ENCODE data around the gene RSBN1. TPM values are rescaled to one million over a fixed set of nuclear protein-coding genes. Genes with fewer than 3 reads are reported as not detected.

RSBN1 gene
- total and polyA plus RNA-seq, 9 of the 15 experiments (the other 6 are each of a cell fraction or from before 2014, with no cell fraction given), result 4.5 to 24.3 (median 13.0) TPM

DNA sequence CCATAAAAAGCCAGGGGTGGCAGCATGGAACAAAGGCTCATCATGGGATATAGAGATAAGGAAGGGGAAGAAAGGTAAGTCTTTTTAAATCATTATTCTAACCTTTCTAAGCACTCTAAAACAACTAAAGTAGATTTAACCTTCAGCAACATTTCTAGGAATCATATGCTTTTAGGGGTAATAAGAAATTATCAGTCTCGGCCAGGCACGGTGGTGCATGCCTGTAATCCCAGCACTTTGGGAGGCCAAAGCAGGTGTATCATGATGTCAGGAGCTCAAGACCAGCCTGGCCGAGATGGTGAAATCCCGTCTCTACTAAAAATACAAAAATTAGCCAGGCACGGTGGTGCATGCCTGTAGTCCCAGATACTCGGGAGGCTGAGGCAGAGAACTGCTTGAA, 32.7 kb downstream of the RSBN1 start (continued):
- TF ChIP-seq MTA2 (IDR thresholded peaks at IDR 0.05; ENCODE audit: low read depth), result peak; percentile 36; the same call in 1 of the 2 replicates
- TF ChIP-seq ZNF165 (CRISPR knock-in tag; IDR thresholded peaks at IDR 0.05; ENCODE audit: borderline replicate concordance), result no peak
- no peak for TF ChIP-seq ELF2 (CRISPR knock-in tag; IDR thresholded peaks at IDR 0.05)
- TF ChIP-seq ZNF764 (CRISPR knock-in tag; IDR thresholded peaks at IDR 0.05; ENCODE audit: low read depth), result no peak
- no peak for TF ChIP-seq ZNF583 (CRISPR knock-in tag; IDR thresholded peaks at IDR 0.05)
- TF ChIP-seq HMG20A (CRISPR knock-in tag; conservative IDR thresholded peaks at IDR 0.05), result no peak
- TF ChIP-seq IFI16 (CRISPR knock-in tag; IDR thresholded peaks at IDR 0.05), result no peak
- no peak for TF ChIP-seq TCF7 (IDR thresholded peaks at IDR 0.05; ENCODE audit: borderline replicate concordance)
- TF ChIP-seq NR3C1 (CRISPR knock-in tag; IDR thresholded peaks at IDR 0.05), result no peak
- TF ChIP-seq GATAD2A (IDR thresholded peaks at IDR 0.05), result no peak
- 0 out of 4 replicates have a peak, but pooled peaks of 1 of the 2 experiments have one; percentile 37 for TF ChIP-seq RCOR1 (IDR thresholded peaks at IDR 0.05; ENCODE audit: borderline replicate concordance in 1 of 2, low read depth in 2 of 2, low read length in 2 of 2)
- no peak for TF ChIP-seq FOXA1 (IDR thresholded peaks at IDR 0.05; ENCODE audit: borderline replicate concordance)
- no peak for TF ChIP-seq TOE1 (IDR thresholded peaks at IDR 0.05; ENCODE audit: borderline replicate concordance)
- no peak for TF ChIP-seq TOE1 (CRISPR knock-in tag; IDR thresholded peaks at IDR 0.05; ENCODE audit: borderline replicate concordance, low read depth)
- TF ChIP-seq HDAC8 (tag; IDR thresholded peaks at IDR 0.05), result no peak
- peak; percentile 82 for TF ChIP-seq CBFA2T3 (IDR thresholded peaks at IDR 0.05)
- TF ChIP-seq CEBPB (tag; IDR thresholded peaks at IDR 0.05), result no peak
- TF ChIP-seq ZFP1 (CRISPR knock-in tag; IDR thresholded peaks at IDR 0.05), result no peak
- TF ChIP-seq, protein P1, sequence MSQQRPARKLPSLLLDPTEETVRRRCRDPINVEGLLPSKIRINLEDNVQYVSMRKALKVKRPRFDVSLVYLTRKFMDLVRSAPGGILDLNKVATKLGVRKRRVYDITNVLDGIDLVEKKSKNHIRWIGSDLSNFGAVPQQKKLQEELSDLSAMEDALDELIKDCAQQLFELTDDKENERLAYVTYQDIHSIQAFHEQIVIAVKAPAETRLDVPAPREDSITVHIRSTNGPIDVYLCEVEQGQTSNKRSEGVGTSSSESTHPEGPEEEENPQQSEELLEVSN (IDR thresholded peaks at IDR 0.05; ENCODE audit: borderline replicate concordance in 1 of 2, extremely low read depth in 1 of 2, insufficient read depth in 1 of 2, insufficient read length in 1 of 2, low read depth in 1 of 2, low read length in 1 of 2, poor library complexity in 1 of 2, severe bottlenecking in 1 of 2), result no peak
- TF ChIP-seq C11orf30 (IDR thresholded peaks at IDR 0.05; ENCODE audit: low read depth), result no peak
- TF ChIP-seq SUPT5H (IDR thresholded peaks at IDR 0.05), result no peak
- no peak for TF ChIP-seq SREBF2 (CRISPR knock-in tag; IDR thresholded peaks at IDR 0.05)
- TF ChIP-seq CBX2 (IDR thresholded peaks at IDR 0.05; ENCODE audit: insufficient read depth, low read length, poor library complexity, severe bottlenecking), result no peak
- no peak for TF ChIP-seq ARHGAP35 (IDR thresholded peaks at IDR 0.05; ENCODE audit: partially characterized antibody)
- TF ChIP-seq, protein P2, sequence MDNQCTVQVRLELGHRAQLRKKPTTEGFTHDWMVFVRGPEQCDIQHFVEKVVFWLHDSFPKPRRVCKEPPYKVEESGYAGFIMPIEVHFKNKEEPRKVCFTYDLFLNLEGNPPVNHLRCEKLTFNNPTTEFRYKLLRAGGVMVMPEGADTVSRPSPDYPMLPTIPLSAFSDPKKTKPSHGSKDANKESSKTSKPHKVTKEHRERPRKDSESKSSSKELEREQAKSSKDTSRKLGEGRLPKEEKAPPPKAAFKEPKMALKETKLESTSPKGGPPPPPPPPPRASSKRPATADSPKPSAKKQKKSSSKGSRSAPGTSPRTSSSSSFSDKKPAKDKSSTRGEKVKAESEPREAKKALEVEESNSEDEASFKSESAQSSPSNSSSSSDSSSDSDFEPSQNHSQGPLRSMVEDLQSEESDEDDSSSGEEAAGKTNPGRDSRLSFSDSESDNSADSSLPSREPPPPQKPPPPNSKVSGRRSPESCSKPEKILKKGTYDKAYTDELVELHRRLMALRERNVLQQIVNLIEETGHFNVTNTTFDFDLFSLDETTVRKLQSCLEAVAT (IDR thresholded peaks at IDR 0.05), result no peak
- TF ChIP-seq SMAD4 (CRISPR knock-in tag; conservative IDR thresholded peaks at IDR 0.05), result 0 out of 2 replicates have a peak, but pooled peaks have one; percentile 33
- TF ChIP-seq ARNT (IDR thresholded peaks at IDR 0.05), result 0 out of 4 replicates have a peak, but pooled peaks of 1 of the 2 experiments have one; percentile 54
- no peak for TF ChIP-seq CBX3 (IDR thresholded peaks at IDR 0.05; ENCODE audit: borderline replicate concordance in 1 of 2, low read length in 2 of 2)
- no peak for TF ChIP-seq ZZZ3 (IDR thresholded peaks at IDR 0.05)
- TF ChIP-seq ETV1 (tag; conservative IDR thresholded peaks at IDR 0.05; ENCODE audit: low read depth), result no peak
- no peak for TF ChIP-seq ZNF184 (CRISPR knock-in tag; IDR thresholded peaks at IDR 0.05)
- peak; percentile 17; the same call in 1 of the 2 replicates for TF ChIP-seq BCOR (IDR thresholded peaks at IDR 0.05)
- no peak for TF ChIP-seq SMARCB1 (IDR thresholded peaks at IDR 0.05; ENCODE audit: insufficient read length, low read depth)
